GM21737 (cell line): Measurements from ENCODE around the gene SEC61A2.
"Not testable (repeated sequence)": the region's sequence is repeated elsewhere in the genome, so short reads cannot be mapped to it uniquely, and the experiment has no call there.

Experiments used
- ATAC-seq: cut with Tn5 transposase; IDR thresholded peaks from one replicate; pipeline ENCODE4 v1.9.1; 2021; ENCODE audit warnings: mild to moderate bottlenecking, moderate library complexity; ENCODE audit not compliant: unreplicated experiment

The SEC61A2 gene

DNA sequence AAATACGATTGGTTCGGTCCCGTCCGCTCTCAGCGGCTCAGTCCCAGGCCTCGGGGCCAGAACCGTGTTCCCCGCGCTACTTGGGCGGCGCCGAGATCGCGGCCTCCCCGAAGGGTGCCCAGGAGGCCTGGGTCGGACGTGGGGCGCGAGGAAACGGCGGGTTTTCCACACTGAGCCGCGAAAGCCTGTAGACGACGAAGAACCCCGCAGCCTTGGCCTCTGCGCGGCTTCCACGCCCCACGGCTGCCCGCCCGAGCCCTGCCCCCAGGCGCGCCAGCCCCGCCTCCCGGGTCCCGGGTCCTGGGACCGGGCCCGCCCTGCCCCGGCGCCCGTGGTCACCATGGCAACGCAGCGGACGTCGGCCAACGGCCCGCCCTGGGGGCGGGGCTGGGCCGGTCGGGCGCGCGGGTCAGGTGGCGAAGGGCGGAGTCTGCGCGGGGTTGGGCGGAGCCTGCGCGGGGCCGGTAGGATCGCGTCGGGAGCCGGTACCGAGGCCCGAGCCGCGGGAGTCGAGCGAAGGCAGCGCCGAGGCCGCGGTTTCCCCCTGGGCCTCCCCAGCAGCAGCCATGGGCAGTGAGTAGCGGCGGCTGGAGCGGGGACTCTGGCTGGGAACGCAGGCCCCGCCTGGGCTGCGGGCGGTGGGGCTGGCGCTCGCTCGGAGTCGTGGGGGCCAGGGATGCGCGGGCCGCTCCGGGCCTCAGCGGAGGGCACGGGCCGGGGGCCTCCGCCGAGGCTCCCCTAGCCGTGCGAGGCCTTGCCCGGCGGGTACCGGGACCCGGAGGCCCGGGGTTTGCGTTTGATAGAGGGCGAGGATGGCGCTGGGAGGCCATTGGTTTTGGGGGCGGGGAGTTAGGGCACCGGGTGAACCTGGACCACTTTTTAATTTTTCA, at the start of gene SEC61A2:
Gene SEC61A2, plus strand, starts transcription at position 456 of the 890 bp plus-strand sequence. Its CDS starts 111 bp downstream, at position 567.
- ATAC-seq, result peak; percentile 91

DNA sequence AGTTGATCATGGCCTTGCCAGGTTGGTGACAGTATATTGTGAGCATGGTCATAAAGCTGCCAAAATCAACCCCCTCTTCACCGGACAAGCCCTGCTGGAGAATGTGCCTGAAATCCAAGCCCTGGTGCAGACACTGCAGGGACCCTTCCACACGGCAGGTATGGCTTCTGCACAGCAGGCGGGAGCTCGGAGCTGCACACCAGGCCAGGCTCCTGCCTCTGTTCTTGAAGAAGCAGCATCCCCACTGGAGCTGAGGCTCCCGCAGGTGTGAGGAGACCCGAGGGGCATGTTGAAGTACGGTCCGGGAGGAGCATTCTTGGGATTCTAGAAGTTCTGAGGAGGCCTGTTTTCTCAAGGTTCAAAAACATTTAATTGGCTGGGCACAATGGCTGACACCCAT, 48.0 kb upstream of the SEC61A2 start:
- ATAC-seq, result no peak

DNA sequence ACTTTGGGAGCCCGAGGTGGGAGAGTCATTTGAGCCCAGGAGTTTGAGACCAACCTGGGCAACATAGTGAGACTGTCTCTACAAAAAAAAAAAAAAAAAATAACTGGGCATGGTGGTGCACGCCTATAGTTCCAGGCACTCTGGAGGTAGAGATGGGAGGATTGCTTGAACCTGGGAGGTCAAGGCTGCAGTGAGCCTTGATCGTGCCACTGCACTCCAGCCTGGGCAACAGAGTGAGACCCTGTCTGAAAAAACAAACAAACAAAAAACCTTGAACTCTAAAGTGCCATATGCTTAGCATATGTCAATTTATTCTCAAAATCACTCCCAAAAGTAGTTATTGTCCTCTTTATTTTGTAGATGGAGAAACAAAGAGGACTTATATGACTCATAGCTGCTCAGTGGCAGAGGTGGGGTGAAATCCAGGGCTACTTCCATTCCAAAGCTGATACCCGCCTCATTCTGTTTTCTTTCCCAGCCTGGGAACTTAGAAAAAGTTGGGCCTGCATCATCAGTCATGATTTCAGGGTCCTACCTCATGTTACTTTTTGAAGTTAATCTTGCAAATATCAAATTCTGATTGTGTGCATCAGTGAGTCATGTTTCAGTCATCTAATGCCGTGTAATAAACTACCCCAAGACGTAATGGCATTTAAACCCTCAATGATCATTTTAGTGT, 47.5 kb upstream of the SEC61A2 start:
- ATAC-seq, result no peak

DNA sequence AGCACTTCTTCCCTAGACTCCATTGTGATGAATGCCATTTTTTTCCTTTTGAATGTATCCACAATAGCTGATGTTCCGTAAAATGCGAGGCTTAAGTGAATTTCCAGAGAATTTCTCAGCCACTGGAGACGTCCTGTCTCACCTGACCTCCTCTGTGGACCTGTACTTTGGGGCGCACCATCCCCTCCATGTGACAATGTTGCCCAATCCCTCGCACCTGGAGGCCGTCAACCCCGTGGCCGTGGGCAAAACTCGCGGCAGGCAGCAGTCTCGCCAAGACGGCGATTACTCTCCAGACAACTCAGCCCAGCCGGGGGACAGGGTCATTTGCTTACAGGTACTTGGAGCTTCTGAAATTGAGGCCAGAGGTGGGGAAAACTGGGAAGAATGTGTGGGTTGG, 40.6 kb upstream of the SEC61A2 start:
- no peak for ATAC-seq

DNA sequence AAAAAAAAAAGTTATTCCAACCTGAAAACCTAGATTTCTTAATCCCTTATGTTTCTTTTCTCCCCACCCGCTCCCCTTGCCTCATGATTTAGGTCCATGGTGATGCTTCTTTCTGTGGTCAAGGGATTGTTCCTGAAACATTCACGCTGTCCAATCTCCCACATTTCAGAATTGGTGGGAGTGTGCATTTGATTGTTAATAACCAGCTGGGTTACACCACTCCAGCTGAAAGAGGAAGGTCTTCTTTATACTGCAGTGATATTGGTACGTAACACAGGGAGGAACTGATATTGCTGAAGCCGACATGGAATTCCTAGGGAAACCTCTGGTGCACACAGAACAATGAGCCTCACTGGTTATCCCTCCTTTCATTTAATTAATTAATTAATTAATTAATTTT, 38.1 kb upstream of the SEC61A2 start:
- ATAC-seq, result no peak

DNA sequence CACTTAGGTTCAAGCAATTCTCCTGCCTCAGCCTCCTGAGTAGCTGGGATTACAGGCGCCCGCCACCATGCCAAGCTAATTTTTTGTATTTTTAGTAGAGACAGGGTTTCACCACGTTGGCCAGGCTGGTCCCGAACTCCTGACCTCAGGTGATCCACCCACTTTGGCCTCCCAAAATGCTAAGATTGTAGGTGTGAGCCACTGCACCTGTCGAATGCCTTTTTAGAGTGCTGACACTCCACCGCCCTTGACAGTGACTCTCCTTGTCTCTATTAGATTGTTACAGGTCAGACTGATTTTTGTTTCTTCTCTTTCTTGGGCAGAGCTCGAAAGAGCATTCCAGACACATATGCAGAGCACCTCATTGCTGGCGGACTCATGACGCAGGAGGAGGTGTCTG, 32.1 kb upstream of the SEC61A2 start:
- ATAC-seq, result not testable (repeated sequence)

DNA sequence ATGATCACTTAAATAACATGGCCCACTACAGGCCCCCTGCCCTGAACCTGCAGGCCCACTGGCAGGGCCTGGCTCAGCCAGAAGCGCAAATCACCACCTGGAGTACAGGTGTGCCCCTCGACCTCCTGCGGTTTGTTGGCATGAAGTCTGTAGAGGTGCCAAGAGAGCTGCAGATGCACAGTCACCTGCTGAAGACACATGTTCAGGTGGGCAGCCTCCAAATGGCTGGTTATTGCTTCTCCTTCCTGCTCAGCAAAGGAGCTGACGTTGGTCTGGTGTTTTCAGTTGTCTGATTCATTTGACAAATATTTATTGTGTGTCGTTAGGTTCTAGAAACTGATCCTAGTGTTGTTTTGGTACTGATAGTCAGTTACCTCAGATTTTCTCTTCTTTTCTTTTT, 31.7 kb upstream of the SEC61A2 start:
- no peak for ATAC-seq

DNA sequence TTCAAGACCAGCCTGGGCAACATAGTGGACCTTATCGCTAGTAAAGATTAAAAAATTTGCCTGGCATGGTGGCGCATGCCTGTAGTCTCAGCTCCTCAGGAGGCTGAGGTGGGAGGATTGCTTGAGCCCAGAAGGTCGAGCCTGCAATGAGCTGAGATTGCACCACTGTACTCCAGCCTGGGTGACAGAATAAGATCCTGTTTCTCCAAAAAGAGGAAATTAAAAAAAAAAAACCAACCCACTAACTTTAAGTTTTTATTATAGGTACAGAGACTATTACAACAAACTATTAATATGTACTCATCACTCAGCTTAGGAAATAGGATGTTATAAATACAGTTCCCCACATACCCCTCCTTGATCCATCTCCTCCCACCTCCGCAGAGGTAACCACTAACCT, 30.5 kb upstream of the SEC61A2 start:
- ATAC-seq, result no peak

DNA sequence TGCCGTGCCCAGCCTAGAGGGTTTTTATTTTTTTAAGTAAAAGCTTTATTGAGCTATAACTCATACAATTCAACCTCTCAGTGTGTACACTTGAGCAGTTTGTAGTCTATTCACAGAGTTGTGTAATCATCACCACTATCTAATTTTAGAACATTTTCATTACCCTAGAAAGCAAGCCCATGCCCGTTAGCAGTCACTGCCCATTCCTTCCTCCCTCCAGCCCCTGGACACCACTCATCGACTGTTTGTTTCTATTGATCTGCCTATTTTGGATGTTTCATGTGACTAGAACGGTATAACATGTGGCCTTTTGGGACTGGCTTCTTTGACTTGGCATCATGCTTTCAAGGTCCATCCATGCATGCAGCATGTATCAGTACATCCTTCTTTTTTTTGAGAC, 25.7 kb upstream of the SEC61A2 start:
- ATAC-seq, result no peak

DNA sequence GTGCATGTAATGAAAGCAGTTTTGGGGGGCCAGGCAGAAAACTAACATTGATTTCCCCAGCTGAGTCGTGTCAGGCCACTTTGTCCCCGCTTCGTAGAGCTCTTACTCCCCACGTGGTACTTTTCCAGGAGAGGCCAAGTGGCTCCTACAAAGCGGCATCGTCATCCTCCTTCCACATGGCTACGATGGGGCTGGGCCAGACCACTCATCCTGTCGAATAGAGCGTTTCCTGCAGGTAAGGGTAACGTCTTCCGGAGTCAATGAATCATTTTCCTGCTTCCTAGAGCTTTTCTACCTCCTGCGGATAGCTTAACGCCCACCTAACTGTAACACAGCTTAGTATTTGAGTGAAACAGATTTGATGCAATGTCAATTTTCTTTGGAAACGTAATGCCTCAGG, 21.7 kb upstream of the SEC61A2 start:
- no peak for ATAC-seq

DNA sequence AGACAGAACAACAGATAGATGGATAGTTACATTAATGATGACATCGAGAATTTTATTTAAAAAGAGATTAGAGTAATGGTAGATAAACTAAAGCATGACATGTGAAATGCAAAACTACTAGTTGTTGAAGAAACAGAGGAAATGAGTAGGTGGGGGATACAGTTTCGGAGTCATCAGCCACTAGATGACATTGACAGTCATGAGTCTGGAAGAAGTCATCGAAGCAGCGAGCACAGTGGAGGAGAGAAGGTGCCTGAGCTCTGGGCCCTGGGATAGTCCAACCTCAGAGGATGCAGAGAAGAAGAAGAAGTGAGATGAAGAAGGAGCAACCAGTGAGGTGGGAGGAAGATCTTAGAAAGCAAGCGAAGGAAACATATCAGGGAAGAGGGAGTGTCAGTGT, 20.2 kb upstream of the SEC61A2 start:
- no peak for ATAC-seq

DNA sequence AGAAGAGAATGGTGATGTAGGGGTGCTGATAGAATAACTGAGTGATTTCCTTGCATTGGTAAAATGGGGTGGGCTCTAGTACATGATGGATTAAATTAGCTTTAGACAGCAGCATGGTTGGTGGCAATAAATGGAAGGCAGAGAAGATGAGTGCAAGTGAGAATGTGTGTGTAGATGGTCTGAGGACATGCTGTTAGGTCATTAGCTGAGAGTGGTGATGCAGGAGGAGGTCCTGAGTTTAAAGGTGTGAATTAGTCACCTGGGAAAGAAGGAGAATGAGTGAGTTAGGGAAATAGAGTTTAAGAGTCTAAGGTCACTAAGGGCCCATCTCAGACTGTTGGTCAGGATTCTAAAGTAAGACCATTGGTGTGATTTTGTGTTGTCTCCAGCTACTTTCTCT, 17.9 kb upstream of the SEC61A2 start:
- ATAC-seq, result no peak

DNA sequence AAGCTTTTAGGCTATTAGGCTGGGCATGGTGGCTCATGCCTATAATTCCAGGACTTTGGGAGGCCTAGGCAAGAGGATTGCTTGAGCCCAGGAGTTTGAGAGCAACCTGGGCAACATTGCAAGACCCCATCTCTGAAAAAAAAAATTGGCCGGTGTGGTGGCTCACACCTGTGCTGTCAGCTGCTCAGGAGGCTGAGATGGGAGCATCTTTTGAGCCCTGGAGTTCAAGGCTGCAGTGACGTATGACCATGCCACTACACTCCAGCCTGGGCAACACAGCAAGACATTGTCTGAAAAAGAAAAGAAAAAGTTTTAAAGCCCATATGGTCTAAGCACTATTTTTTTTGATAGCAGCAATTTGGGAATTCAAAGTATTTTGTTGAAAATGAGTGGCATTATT, 15.8 kb upstream of the SEC61A2 start:
- no peak for ATAC-seq

DNA sequence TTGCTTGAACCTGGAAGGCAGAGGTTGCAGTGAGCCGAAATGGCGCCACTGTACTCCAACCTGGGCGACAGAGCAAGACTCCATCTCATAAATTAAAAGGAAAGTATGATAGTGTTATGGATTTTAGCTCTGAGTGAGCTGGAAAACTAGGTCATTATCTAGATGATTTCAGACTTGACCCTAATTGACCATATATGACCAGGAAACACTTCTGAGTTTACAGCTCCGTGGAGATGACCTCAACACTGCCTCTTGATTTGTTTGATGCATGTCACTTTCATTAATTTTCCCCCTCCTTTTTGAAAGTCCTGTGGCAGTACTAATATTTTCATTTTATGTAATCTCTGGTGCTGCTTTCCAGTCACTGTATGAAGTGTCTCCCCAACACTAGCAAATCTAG, 7.8 kb upstream of the SEC61A2 start:
- ATAC-seq, result no peak

DNA sequence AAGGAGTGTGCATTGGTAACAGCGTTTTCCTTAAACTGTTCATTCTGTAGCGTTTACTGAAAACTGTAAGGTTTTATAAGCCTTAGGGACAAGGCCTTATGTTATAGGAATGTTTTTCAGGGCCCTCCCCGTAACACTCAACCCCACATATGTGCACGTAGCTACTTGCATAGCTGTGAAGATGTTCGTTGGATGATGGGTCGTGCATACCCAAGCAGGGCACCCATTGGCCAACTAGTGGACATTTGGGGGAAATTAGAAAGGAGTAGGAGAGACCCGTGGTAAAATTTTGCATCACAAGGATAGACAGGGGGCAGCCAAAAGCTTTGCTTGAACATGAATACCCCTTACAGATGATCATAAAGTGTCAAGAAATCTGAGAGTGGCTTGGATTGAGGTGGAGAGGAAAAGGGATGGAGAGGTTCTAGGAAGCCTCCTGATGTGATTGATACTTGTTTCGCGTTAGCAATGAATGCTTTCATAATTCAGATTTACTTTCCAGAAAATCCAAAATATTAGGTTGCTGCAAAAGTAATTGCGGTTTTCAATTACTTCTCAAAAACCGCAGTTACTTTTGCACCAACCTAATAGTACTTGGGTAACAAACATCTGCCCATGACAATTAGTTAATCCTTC, 878 bp downstream of the SEC61A2 start:
- peak; percentile 44 for ATAC-seq

DNA sequence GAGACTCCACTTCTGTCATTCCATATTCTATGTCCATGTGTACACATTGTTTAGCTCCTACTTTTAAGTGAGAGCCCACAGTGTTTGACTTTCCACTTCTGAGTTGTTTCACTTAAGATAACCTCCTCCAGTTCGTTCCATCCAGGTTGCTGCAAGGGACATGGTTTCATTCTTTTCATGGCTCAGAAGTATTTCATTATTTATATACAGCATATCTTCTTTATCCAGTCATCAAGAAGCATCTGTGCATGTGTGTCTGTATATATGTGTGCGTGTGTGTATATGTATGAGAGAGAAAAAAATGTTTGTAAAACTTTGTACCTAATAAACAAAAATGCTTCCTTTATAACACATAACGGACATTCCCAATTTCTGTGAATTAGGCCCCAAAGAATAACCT, 6.2 kb downstream of the SEC61A2 start:
- ATAC-seq, result no peak

DNA sequence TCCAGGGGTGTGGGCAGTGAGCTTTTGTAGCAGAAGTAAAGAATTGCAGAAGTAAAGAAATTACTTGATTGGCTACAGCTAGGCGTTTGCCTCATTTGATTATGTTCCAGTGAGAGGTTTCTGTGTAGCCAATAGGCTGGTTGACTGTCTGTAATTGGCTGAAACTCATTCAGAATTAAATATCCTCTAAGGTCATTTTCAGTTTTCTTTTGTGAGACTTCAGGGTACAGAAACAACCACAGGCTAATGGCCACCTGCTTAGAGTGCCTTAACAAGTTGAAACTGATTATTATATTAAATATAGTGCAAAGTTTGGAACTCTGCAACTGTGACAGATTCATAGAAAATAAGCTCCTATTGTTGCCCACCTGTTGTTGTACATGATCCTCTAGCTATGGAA, 10.6 kb downstream of the SEC61A2 start:
- ATAC-seq, result no peak

DNA sequence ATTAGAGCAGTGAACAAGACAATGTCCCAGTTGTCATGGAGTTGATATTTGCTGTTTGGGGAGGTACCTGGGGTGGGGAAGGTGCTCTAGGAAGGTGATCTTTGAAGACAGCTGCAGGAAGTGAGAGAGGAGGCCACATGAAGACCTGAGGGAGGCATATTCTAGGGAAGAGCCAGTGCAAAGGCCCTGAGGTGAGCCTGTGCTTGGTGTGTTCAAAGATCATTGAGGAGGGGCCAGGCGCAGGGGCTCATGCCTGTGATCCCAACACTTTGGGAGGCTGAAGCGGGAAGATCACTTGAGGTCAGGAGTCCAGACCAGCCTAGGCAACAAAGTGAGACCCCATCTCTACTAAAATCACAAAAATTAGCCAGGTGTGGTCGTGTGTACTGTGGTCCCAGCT, 15.1 kb downstream of the SEC61A2 start:
- ATAC-seq, result no peak

DNA sequence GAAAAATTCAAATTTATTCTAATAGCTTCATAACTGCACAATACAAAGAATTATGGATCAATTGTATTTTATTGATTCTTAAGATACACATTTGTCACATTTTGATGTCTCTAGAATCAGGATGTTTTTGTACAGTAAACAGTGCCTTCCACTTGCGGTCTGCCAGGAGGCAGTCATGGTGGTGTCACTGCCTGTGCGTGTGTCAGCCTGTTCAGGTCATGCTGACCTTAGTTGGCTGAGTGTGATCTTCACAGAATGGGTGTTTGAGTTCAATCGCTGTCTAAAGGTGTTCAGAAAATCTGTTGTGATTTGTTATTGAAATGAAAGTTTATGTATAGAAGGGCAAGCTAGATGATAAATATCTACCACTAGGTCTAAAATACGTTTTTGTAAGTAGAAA, 20.7 kb downstream of the SEC61A2 start:
- ATAC-seq, result no peak

DNA sequence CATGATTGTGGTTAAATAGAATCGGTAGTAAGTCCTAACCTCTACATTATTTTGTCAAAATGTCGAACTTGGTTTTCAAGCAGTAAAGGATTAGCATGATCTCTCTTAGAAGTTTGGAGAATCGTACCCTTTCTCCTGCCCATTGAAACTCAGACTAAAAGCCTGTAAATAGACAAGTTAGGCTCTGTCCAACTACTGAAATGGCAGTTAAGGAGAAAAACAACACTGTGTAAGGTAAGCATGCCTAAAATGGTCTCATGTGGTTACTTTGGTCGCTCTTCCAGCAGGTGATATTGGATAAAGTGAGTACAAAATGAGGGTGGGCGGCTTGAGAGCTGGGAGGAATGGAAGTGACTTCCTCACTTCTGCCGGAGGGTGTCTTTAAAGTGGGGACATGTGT, 25.0 kb downstream of the SEC61A2 start:
- ATAC-seq, result no peak

DNA sequence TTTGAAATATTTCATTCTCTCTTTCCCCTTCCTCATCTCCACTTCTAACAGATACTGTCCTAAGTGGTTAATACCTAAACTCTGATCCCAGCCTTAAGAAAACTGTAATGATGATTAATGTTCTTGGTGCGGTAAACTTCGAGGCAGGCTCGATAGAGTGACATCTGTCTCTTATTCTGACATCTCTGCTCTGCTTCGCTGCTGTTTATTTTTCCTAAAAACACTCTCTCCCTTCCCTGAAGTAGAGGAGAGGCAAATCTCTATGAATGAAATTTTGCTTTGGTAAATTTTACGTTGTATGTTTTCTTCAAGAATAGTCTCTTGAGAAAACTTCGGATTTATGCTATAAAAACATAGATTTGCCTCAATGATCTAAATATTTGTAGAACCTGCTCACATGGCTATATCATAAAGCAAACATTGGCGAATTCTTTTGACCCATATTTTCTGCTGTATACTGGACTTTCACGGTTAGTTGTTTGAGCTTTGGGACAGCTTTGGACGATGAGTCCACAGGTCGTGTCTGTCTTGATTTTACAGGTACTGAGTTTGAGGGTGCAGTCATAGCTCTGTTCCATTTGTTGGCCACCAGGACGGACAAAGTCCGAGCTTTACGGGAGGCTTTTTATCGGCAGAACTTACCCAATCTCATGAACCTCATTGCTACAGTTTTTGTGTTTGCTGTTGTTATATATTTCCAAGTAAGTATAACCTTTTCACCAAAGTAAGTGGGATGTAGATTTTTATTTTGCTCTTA, 27.1 kb downstream of the SEC61A2 start:
- no peak for ATAC-seq
